ENCODE results near the gene LAMA4. TPM values are rescaled to one million over a fixed set of nuclear protein-coding genes. Genes with fewer than 3 reads are reported as not detected.

LAMA4 gene
- total RNA-seq, 1 experiment from 2014 or later, result 58.3 TPM

DNA sequence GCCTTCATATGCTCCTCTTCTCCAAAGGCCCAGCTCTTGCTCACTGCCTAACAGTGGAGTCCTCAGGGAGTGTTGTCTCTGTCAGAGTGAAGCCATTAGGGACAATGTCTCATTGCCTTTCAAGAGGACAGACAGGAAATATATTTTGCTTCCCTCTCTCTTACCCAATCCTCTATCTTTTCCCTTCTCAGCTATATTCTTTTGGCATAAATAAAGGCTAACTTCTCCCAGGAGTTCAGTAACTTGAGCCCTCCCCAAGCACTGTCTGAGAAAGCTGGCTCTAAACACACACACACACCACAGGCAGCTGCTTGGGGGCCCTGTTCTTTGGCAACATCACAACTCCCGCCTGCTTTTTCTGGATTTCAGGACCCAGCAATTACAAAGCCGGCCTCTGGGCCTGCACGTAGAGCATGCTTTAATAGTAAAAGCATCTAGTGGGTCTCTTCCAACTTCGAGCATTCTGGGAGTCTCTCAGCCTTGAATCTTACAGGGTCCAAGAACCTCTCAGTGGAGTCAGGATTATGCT lies 34.7 kb upstream of the LAMA4 start:
- Histone ChIP-seq H3K4me2 (no peak overlapping the region), H3K27ac (no peak overlapping the region), H3F3A (ENCODE audit: insufficient read depth, low read depth) (peaks cover 6% of the 10 kb centered on the region; the same call in 1 of the 2 replicates), H2AFZ (no peak overlapping the region), H3K9me3 (ENCODE audit: insufficient read depth, low read depth) (peaks cover 10% of the 10 kb centered on the region; the same call in 1 of the 2 replicates), H3K79me2 (ENCODE audit: low read depth) (no peaks in the 10 kb centered on the region), H3K4me3 (no peak overlapping the region), H3K36me3 (ENCODE audit: low read depth) (peaks cover 20% of the 10 kb centered on the region), H4K20me1 (ENCODE audit: insufficient read depth) (no peaks in the 10 kb centered on the region), H3K9me2 (ENCODE audit: insufficient read depth) (no peaks in the 10 kb centered on the region), H3K4me1 (replicated peaks; ENCODE audit: insufficient read depth) (peaks cover 13% of the 10 kb centered on the region), H3K27me3 (ENCODE audit: insufficient read depth, low read depth) (no peaks in the 10 kb centered on the region)
- intact Hi-C loops (cut with micrococcal nuclease; ENCODE audit: unreplicated experiment), result no loop called here
- ChIA-PET POLR2A (ENCODE audit: unreplicated experiment) (interaction anchor here (0.6 kb wide), 1 partner anchor 54 kb away, joined by 11 read pairs; no protein-coding TSS in a partner anchor), CTCF (no interaction called here)
- TF ChIP-seq, protein P1, sequence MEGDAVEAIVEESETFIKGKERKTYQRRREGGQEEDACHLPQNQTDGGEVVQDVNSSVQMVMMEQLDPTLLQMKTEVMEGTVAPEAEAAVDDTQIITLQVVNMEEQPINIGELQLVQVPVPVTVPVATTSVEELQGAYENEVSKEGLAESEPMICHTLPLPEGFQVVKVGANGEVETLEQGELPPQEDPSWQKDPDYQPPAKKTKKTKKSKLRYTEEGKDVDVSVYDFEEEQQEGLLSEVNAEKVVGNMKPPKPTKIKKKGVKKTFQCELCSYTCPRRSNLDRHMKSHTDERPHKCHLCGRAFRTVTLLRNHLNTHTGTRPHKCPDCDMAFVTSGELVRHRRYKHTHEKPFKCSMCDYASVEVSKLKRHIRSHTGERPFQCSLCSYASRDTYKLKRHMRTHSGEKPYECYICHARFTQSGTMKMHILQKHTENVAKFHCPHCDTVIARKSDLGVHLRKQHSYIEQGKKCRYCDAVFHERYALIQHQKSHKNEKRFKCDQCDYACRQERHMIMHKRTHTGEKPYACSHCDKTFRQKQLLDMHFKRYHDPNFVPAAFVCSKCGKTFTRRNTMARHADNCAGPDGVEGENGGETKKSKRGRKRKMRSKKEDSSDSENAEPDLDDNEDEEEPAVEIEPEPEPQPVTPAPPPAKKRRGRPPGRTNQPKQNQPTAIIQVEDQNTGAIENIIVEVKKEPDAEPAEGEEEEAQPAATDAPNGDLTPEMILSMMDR (conservative IDR thresholded peaks at IDR 0.05), result no peak
- no peak for TF ChIP-seq EZH2 (IDR thresholded peaks at IDR 0.05; ENCODE audit: low read depth)
- no peak for DNase-seq
- BruUV-seq (replicated peaks), result no TSS peak

DNA sequence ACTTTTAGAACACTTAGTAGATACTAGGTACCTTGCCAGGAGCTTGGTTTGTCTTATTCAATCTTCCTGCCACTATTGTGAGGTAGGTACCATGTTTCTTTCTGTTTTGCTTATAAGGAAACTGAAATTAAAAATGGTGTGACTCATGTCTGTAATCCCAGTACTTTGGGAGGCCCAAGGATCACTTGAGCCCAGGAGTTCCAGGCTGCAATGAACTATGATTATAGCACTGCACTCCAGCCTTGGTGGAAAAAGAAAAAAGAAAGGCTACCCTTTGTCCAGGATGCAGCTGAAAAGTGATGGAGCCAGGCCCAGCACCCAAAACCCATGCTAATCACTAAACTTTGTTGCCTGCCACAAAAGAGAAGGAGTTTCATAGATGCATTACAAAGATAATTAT lies 34.1 kb upstream of the LAMA4 start:
- no peak overlapping the region for H3K4me3 ChIP-seq
- intact Hi-C loops (cut with micrococcal nuclease; ENCODE audit: unreplicated experiment), result no loop called here
- H3F3A ChIP-seq (ENCODE audit: insufficient read depth, low read depth), result peaks cover 10% of the 10 kb centered on the region; the same call in 1 of the 2 replicates
- CTCF ChIA-PET, result no interaction called here
- peaks cover 11% of the 10 kb centered on the region; the same call in 1 of the 2 replicates for H3K9me3 ChIP-seq (ENCODE audit: insufficient read depth, low read depth)
- no TSS peak for BruUV-seq (replicated peaks)
- H3K27ac ChIP-seq, result no peak overlapping the region
- no peak overlapping the region for H2AFZ ChIP-seq
- no peaks in the 10 kb centered on the region for H3K79me2 ChIP-seq (ENCODE audit: low read depth)
- H4K20me1 ChIP-seq (ENCODE audit: insufficient read depth), result no peaks in the 10 kb centered on the region
- POLR2A ChIA-PET (ENCODE audit: unreplicated experiment), result interaction anchor here (0.6 kb wide), 1 partner anchor 54 kb away, joined by 11 read pairs; no protein-coding TSS in a partner anchor
- no peaks in the 10 kb centered on the region for H3K9me2 ChIP-seq (ENCODE audit: insufficient read depth)
- peaks cover 20% of the 10 kb centered on the region for H3K36me3 ChIP-seq (ENCODE audit: low read depth)
- DNase-seq, result no peak
- no peaks in the 10 kb centered on the region for H3K27me3 ChIP-seq (ENCODE audit: insufficient read depth, low read depth)
- no peak for TF ChIP-seq EZH2 (IDR thresholded peaks at IDR 0.05; ENCODE audit: low read depth)
- TF ChIP-seq, protein P1 (conservative IDR thresholded peaks at IDR 0.05), result no peak
- H3K4me2 ChIP-seq, result no peak overlapping the region
- peaks cover 19% of the 10 kb centered on the region for H3K4me1 ChIP-seq (replicated peaks; ENCODE audit: insufficient read depth)

DNA sequence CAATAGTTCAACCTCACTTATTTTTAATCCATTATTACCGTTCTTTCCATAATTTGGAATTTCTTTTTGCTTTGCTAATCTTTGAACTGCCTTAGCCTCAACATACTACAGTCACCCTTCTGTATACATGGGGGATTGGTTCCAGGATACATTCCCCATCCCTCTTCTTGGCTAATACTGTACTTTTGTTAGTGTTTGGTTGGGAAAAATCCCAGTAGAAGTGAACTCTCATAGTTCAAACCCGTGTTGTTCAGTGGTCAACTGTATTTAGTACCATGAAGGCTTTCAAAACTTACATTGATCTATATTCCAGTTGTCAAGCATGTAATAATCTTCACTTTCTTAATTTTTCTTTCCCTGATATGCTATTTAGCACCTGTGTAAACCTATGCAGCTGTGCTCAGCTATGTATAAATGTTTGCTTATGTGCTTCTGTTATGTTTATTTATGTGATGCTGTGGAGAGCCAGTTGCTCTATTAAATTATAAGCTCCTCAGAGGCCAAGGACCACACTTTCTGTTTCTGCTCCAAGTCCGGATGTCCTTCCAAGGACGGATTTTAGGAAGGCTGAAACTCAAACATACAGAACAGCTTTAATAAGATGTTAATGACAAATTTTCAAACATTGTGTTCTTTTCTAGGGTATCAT lies 33.3 kb upstream of the LAMA4 start:
- no TSS peak for BruUV-seq (replicated peaks)
- peaks cover 11% of the 10 kb centered on the region; the same call in 1 of the 2 replicates for H3K9me3 ChIP-seq (ENCODE audit: insufficient read depth, low read depth)
- ChIA-PET POLR2A (ENCODE audit: unreplicated experiment) (no interaction called here), CTCF (no interaction called here)
- peaks cover 17% of the 10 kb centered on the region for H3F3A ChIP-seq (ENCODE audit: insufficient read depth, low read depth)
- peaks cover 27% of the 10 kb centered on the region for H3K4me1 ChIP-seq (replicated peaks; ENCODE audit: insufficient read depth)
- H3K36me3 ChIP-seq (ENCODE audit: low read depth), result peaks cover 20% of the 10 kb centered on the region
- intact Hi-C loops (cut with micrococcal nuclease; ENCODE audit: unreplicated experiment), result no loop called here
- no peak overlapping the region for H3K4me2 ChIP-seq
- no peaks in the 10 kb centered on the region for H3K9me2 ChIP-seq (ENCODE audit: insufficient read depth)
- no peak overlapping the region for H3K27ac ChIP-seq
- no peak for DNase-seq
- H2AFZ ChIP-seq, result no peak overlapping the region
- H3K4me3 ChIP-seq, result no peak overlapping the region
- no peaks in the 10 kb centered on the region for H3K27me3 ChIP-seq (ENCODE audit: insufficient read depth, low read depth)
- no peak for TF ChIP-seq EZH2 (IDR thresholded peaks at IDR 0.05; ENCODE audit: low read depth)
- TF ChIP-seq, protein P1 (conservative IDR thresholded peaks at IDR 0.05), result no peak
- H4K20me1 ChIP-seq (ENCODE audit: insufficient read depth), result no peaks in the 10 kb centered on the region
- H3K79me2 ChIP-seq (ENCODE audit: low read depth), result no peaks in the 10 kb centered on the region

Data from PC-9 (cell line).